MM.1S (cell line): ENCODE results near the gene KAT7.

ENCODE experiments used
- CTCF ChIP-seq: fragments of 300-600 bp; sonication (generic); IDR thresholded peaks from 2 replicates; pipeline ENCODE4 v1.5.1; 2016; ENCODE audit warnings: antibody characterized with exemption, low read length, mixed read lengths
- EZH2 ChIP-seq: fragments of 300-600 bp; sonication (generic); optimal IDR thresholded peaks from 2 replicates; pipeline ENCODE3; 2017; ENCODE audit warnings: low read depth, mild to moderate bottlenecking, antibody characterized with exemption, low read length, mixed read lengths

DNA sequence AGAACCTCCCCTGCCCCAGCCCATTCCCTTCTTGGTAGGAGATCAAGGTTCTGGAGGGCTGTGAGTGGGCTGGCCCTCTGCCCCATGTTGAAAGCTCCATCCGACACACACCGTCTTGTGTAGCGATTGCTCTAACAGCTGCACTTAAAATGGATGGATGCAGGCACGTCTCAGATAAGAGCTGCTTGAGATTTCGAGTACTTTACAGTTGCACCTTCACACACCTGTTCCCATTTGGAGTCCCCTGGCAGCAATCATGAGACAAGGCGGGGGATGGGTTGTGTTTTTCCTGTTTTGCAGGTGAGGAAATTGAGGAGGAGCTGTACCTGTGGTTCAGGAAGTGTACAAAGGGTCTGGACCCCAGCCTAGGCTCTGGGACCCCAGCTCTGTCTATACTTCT lies 85.0 kb downstream of the KAT7 start:
- TF ChIP-seq CTCF (no peak), EZH2 (no peak)
